HG03432 (cell line): ENCODE measurements around the gene ICAM1.
"Not testable (repeated sequence)": the region's sequence is repeated elsewhere in the genome, so short reads cannot be mapped to it uniquely, and the experiment has no call there.

Experiments
- ATAC-seq: cut with Tn5 transposase; IDR thresholded peaks from one replicate; pipeline ENCODE4 v1.9.1; 2021; ENCODE audit warnings: mild to moderate bottlenecking, moderate library complexity; ENCODE audit not compliant: unreplicated experiment

The ICAM1 gene

DNA sequence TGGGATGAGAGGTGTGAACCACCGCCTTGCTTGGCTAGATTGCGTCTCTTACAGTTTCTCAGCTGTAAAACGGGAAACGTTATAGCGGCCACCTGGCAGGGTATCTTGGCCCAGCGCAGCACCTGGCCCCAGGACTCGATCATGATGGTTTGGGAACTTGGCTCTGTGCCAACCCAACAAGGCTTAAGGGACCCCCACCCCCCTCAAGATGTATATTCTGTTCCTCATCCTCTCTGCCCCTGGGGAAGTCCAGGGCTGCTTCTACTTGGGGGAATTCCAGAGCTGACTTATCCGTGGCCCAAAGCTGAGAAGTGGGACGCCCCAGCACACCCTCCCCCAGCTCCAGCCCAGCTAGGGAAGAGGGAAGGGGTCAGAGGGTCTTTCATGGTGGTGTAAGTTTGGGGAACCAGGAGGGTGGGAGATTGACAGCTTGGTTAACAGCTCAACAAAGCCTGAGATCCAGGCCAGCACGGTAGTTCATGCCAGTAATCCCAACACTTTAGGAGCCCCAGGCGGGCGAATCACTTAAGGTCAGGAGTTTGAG is 695 bp downstream of the ICAM1 start:
- ATAC-seq: no peak

DNA sequence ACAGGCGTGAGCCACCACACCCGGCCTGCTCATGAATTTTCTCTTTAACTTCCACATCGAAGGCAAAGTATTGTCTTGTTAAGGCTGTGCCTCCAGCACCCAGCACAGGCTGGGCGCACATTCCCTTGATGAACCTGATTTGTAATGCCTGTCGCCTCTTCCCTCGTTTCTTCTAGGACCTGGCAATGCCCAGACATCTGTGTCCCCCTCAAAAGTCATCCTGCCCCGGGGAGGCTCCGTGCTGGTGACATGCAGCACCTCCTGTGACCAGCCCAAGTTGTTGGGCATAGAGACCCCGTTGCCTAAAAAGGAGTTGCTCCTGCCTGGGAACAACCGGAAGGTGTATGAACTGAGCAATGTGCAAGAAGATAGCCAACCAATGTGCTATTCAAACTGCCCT is 3.7 kb downstream of the ICAM1 start:
- no peak for ATAC-seq

DNA sequence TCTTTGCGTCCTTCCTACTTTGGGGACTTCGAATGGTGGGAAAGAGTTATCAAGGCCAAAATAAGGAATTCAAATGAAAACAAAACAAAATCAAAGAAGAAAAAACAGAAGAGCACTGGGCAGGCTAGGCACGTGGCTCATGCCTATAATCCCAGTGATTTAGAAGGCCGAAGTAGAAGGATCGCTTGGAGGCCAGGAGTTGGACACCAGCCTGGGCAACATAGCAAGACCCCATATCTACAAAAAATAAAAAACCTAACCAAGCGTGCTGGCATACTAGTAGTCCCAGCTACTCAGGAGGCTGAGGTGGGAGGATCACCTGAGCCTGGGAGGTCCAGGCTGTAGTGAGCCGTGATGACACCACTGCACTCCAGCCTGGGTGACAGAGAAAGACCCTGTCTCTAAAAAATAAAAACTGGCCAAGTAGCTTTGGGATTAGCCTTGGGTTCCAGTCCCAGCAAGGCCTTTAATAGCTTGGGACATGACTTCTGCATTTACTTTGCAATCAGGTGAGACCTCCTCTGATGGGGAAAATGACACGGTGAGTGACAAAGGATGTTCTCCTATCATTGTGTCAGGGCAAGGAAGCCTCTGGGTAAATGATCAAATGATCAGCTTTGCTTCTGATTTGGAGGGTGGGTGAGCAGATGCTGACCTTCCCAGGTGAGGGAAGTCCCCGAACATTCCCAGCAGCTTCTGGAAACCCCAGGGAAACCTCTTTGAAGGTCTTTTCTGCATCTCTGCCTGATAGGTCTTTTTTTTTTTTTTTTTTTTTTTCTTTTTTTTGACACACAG is 7.1 kb downstream of the ICAM1 start:
- ATAC-seq: no peak

DNA sequence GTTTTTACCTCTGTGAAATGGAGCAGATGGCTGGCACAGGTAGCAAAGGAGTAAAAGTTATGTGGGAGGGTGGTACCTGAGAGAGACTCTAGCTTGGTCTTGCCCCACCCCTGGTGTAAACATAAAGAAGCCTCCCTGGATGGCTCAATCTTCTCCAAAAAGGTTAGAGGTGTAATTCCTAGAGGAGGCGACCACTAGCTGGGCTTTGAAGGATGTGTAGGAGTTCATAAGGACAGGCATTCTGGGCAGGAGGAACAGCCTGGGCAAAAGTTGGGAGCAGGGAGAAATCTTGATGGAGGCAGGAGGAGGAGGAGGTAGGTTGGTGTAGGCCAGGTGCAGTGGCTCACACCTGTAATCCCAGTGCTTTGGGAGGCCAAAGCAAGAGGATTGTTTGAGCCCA is 8.0 kb downstream of the ICAM1 start:
- ATAC-seq: no peak

DNA sequence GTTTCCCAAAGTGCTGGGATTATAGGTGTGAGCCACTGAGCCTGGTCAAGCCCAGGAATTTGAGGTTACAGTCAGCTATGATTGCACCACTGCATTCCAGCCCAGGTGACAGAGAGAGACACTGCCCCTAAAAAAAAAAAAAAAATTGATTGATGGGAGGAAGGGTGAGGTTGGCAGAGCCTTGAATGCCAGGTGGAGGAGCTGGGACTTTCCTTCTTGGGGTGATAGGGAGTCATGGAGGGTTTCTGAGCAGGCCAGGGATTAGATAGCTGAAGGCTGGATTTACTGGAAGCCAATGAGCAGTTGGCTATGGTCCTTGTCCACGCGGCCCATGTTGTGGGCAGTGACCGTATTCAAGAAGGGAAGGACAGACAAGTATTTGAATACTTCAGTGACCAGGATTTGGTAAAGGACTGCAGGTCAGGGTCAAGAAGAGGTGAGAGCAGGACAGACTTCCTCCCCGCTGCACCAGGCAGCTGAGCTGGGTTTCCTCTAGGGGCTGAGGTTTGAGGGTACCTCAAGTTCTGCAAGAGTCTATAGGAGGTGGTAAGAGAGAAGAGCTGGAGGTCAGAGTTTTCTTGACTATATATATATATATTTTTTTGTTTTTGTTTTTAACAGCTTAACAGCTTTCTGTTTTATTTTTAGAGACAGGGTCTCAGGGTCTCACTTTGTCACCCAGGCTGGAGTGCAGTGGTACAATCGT is 9.0 kb downstream of the ICAM1 start:
- ATAC-seq: no peak

DNA sequence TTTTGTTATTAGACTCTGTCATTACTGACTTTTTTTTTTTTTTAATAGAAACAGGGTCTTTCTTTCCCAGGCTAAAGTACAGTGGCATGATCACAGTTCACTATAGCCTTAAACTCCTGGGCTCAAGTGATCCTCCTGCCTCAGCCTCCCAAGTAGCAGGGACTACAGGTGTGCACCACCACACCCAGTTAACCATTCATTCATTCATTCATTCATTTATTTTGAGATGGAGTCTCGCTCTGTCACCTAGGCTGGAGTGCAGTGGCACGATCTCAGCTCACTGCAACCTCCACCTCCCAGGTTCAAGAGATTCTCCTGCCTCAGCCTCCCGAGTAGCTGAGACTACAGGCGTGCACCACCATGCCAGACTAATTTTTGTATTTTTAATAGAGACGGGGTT is 11.1 kb downstream of the ICAM1 start:
- ATAC-seq: not testable (repeated sequence)

DNA sequence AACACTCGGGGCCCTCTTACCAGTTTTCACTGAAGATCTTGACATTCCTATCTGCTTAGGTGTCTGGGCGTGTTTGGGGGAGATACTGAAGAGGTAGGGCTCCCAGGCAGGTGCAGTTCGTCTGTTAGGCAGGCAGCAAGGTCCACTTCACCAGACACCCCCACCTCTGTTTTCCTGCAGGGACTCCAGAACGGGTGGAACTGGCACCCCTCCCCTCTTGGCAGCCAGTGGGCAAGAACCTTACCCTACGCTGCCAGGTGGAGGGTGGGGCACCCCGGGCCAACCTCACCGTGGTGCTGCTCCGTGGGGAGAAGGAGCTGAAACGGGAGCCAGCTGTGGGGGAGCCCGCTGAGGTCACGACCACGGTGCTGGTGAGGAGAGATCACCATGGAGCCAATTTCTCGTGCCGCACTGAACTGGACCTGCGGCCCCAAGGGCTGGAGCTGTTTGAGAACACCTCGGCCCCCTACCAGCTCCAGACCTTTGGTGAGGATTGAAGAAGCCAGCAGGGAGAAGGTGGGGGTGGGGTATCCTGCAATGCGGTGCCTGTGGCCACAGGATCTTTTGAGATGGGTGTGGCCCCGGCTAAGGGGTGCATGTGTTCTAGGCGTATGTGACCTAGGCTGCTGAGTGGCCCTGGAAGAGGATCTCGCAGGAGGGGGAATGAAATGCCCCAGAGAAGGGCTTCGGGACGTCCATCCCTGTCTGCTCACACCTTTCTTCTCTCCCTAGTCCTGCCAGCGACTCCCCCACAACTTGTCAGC is 12.6 kb downstream of the ICAM1 start:
- ATAC-seq: no peak

DNA sequence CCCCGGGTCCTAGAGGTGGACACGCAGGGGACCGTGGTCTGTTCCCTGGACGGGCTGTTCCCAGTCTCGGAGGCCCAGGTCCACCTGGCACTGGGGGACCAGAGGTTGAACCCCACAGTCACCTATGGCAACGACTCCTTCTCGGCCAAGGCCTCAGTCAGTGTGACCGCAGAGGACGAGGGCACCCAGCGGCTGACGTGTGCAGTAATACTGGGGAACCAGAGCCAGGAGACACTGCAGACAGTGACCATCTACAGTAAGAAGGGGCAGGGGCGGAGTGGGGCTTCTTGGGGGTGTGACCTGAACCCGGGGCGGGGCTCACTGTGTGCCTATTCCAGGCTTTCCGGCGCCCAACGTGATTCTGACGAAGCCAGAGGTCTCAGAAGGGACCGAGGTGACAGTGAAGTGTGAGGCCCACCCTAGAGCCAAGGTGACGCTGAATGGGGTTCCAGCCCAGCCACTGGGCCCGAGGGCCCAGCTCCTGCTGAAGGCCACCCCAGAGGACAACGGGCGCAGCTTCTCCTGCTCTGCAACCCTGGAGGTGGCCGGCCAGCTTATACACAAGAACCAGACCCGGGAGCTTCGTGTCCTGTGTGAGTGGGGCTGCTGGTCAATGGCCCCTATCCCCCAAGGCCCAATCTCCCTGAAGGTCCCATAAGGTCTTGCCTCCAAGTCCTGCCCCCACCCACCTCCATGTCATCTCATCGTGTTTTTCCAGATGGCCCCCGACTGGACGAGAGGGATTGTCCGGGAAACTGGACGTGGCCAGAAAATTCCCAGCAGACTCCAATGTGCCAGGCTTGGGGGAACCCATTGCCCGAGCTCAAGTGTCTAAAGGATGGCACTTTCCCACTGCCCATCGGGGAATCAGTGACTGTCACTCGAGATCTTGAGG is 13.4 kb downstream of the ICAM1 start:
- ATAC-seq: no peak

DNA sequence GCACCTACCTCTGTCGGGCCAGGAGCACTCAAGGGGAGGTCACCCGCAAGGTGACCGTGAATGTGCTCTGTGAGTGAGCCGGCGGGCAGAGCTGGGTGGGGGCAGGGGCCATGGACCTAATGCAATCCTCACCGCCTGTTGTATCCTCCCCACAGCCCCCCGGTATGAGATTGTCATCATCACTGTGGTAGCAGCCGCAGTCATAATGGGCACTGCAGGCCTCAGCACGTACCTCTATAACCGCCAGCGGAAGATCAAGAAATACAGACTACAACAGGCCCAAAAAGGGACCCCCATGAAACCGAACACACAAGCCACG is 14.0 kb downstream of the ICAM1 start:
- no peak for ATAC-seq

DNA sequence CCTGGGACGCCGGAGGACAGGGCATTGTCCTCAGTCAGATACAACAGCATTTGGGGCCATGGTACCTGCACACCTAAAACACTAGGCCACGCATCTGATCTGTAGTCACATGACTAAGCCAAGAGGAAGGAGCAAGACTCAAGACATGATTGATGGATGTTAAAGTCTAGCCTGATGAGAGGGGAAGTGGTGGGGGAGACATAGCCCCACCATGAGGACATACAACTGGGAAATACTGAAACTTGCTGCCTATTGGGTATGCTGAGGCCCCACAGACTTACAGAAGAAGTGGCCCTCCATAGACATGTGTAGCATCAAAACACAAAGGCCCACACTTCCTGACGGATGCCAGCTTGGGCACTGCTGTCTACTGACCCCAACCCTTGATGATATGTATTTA is 14.5 kb downstream of the ICAM1 start:
- no peak for ATAC-seq

DNA sequence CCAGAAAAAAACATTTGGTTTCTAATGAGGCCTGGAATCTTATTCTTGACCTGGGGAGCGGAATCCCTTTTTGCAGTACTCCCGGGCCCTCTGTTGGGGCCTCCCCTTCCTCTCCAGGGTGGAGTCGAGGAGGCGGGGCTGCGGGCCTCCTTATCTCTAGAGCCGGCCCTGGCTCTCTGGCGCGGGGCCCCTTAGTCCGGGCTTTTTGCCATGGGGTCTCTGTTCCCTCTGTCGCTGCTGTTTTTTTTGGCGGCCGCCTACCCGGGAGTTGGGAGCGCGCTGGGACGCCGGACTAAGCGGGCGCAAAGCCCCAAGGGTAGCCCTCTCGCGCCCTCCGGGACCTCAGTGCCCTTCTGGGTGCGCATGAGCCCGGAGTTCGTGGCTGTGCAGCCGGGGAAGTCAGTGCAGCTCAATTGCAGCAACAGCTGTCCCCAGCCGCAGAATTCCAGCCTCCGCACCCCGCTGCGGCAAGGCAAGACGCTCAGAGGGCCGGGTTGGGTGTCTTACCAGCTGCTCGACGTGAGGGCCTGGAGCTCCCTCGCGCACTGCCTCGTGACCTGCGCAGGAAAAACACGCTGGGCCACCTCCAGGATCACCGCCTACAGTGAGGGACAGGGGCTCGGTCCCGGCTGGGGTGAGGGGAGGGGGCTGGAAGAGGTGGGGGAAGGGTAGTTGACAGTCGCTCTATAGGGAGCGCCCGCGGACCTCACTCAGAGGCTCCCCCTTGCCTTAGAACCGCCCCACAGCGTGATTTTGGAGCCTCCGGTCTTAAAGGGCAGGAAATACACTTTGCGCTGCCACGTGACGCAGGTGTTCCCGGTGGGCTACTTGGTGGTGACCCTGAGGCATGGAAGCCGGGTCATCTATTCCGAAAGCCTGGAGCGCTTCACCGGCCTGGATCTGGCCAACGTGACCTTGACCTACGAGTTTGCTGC is 16.1 kb downstream of the ICAM1 start, which contains the start of gene ICAM4:
ICAM4 (plus strand) TSS at position 153 of the 935 bp plus-strand sequence; CDS start at position 211, 58 bp downstream.
- ATAC-seq: peak; percentile 32

DNA sequence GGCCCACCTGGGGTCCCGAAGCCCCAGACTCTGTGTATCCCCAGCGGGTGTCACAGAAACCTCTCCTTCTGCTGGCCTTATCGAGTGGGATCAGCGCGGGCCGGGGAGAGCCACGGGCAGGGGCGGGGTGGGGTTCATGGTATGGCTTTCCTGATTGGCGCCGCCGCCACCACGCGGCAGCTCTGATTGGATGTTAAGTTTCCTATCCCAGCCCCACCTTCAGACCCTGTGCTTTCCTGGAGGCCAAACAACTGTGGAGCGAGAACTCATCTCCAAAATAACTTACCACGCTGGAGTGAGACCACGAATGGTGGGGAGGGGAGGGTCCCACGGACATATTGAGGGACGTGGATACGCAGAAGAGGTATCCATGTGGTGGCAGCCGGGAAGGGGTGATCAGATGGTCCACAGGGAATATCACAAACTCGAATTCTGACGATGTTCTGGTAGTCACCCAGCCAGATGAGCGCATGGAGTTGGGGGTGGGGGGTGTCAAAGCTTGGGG is 17.8 kb downstream of the ICAM1 start:
- ATAC-seq: no peak

DNA sequence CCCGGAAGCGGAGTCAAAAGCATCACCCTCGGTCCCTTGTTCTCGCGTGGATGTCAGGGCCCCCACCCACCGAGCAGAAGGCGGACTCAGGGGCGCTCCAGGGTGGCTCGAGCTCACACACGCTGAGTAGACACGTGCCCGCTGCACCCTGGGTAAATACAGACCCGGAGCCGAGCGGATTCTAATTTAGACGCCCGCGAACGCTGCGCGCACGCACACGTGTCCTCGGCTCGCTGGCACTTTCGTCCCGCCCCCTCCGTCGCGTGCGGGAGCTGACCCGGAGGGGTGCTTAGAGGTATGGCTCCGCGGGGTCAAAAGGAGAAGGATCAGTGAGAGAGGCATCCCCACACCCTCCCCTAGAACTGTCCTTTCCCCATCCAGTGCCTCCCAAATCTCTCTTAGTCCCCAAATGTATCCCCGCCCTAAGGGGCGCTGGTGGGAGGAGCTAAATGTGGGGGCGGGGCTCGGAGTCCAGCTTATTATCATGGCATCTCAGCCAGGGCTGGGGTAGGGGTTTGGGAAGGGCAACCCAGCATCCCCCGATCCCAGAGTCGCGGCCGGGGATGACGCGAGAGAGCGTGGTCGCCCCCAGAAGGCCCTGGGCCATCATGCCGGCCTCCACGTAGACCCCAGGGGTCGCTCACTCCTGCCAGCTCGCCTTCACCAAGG is 18.4 kb downstream of the ICAM1 start:
- ATAC-seq: no peak

DNA sequence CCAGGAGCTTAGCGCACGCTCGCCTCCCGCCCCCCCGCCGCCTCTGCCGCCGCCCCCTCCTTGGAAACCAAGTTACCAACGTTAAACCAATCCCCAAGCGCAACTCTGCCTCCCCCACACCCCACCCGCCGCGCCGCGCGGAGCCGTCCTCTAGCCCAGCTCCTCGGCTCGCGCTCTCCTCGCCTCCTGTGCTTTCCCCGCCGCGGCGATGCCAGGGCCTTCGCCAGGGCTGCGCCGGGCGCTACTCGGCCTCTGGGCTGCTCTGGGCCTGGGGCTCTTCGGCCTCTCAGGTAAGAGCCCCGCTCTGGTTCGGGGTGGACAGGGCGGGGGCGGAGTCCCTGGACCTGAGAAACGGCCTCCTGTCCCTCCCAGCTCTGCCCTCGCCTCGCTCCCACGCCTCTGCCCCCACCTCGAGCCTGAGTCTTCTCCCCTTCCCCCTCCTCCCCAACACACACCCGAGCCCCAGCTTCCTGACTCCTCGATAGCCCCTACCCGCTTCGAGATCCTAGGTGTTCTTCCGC is 19.0 kb downstream of the ICAM1 start, which contains the start of gene ICAM5:
ICAM5 (plus strand) TSS at position 117 of the 521 bp plus-strand sequence; CDS start at position 209, 92 bp downstream.
- no peak for ATAC-seq

DNA sequence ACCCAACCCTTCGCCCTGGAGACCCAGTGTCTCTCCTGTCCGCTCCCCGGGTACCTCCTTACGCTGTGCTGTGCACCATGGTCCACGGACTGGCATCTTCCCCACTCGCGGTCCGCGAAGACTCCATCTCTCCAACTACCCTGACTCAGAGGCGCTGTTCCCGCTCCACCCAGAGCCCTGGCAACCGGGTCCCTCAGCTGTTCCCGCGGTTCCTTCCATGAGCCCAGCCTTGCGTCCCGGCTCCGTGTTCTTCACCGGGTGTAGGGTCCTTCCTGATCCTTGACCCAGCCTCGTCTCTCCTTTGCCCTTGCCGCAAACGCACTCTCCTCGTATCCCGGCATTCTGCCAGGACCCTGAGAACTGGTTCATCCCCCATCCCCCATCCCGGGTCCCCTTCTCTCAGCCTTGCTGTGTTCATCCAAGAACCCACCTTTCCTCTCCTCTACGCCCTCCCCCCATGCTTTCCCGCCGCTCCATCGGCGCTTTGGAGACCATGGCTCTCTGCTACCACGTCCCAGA is 19.5 kb downstream of the ICAM1 start:
- ATAC-seq: no peak

DNA sequence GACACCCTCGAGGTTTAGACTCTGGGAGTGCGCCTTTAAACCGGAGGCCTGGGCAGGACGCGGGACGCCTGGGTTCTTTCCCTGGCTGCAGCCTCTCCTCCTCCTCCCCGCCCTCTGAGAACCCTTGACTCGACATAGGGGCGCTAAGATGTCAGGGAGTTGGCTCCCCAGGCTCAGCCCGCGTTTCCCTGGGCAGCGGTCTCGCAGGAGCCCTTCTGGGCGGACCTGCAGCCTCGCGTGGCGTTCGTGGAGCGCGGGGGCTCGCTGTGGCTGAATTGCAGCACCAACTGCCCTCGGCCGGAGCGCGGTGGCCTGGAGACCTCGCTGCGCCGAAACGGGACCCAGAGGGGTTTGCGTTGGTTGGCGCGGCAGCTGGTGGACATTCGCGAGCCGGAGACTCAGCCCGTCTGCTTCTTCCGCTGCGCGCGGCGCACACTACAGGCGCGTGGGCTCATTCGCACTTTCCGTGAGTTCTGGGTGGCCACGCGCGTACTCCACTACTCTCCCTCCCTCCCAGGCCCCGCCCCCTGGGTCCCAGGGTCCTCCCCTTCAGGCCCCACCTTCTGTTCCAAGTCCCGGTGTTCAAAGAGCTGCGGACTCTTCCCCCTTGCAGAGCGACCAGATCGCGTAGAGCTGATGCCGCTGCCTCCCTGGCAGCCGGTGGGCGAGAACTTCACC is 20.1 kb downstream of the ICAM1 start:
- ATAC-seq: no peak

DNA sequence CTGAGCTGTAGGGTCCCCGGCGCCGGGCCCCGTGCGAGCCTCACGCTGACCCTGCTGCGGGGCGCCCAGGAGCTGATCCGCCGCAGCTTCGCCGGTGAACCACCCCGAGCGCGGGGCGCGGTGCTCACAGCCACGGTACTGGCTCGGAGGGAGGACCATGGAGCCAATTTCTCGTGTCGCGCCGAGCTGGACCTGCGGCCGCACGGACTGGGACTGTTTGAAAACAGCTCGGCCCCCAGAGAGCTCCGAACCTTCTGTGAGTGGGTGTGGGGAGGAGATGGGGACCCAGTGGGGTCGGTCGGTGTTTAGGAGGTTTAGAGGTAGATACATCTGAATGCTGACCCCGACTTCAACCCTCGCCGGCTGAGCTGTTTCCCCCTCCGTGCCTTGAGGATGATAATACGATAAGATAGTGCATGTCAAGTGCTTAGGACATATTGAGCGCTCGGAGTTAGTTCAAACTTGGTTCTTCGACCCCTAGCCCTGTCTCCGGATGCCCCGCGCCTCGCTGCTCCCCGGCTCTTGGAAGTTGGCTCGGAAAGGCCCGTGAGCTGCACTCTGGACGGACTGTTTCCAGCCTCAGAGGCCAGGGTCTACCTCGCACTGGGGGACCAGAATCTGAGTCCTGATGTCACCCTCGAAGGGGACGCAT is 20.8 kb downstream of the ICAM1 start:
- no peak for ATAC-seq
